Panc1 (cell line): Measurements from ENCODE around the gene ZFYVE28. TPM values are rescaled to one million over a fixed set of nuclear protein-coding genes. Genes with fewer than 3 reads are reported as not detected.

ENCODE experiments used
- ATAC-seq: fragments of 200-7000 bp; cut with Tn5 transposase; 2 replicates; pipeline ENCODE4 v1.9.1; 2020; ENCODE audit warnings: mild to moderate bottlenecking, moderate library complexity
- BruUV-seq: library from RNA; stranded (reverse); fragments of 400-500 nt; replicated peaks from 2 replicates; lab custom pipeline; 2021; lab: Mats Ljungman, UMichigan
- CTCF ChIA-PET: fragments of 300-600 bp; sonication (Branson Sonifier 250); formaldehyde crosslinking; loops from one replicate; lab custom pipeline; 2022; ENCODE audit warnings: antibody characterized with exemption; lab: Charles Lee
- POLR2A ChIA-PET: fragments of 300-600 bp; sonication (Branson Sonifier 250); formaldehyde crosslinking; loops from one replicate; lab custom pipeline; 2022; ENCODE audit warnings: antibody characterized with exemption; lab: Charles Lee
- DNase-seq: peaks from one replicate; pipeline ENCODE4 v3.0.0-alpha.2; 2010; ENCODE audit warnings: low read depth, low spot score
- H3K27ac ChIP-seq: 2 replicates; pipeline ENCODE4 v1.5.1; 2011; ENCODE audit warnings: mild to moderate bottlenecking, low read length, inconsistent platforms
- H3K27me3 ChIP-seq: fragments of 200-500 bp; sonication (Bioruptor generic); 2 replicates; pipeline ENCODE4 v1.6.0; 2014; ENCODE audit warnings: low read length, inconsistent platforms; ENCODE audit not compliant: control insufficient read depth, insufficient read depth
- H3K36me3 ChIP-seq: fragments of 200-500 bp; sonication (Bioruptor generic); 2 replicates; pipeline ENCODE4 v1.5.1; 2014; ENCODE audit warnings: inconsistent platforms, mild to moderate bottlenecking, low read length, moderate library complexity; ENCODE audit not compliant: control insufficient read depth, insufficient read depth
- H3K4me1 ChIP-seq: 2 replicates; pipeline ENCODE4 v1.5.1; 2011; ENCODE audit warnings: inconsistent platforms, mild to moderate bottlenecking, low read length, moderate library complexity; ENCODE audit not compliant: control insufficient read depth, insufficient read depth
- H3K4me3 ChIP-seq, 2 experiments: 2 replicates each; pipeline ENCODE4 v1.5.1; 2011 to 2012; ENCODE audit warnings: low read depth in 2 of 2, low read length in 2 of 2, mild to moderate bottlenecking in 2 of 2, inconsistent platforms in 1 of 2, moderate library complexity in 1 of 2
- H3K9me3 ChIP-seq: fragments of 200-500 bp; sonication (Bioruptor generic); 2 replicates; pipeline ENCODE4 v1.5.1; 2014; ENCODE audit warnings: low read depth, mild to moderate bottlenecking, inconsistent platforms, low read length, moderate library complexity; ENCODE audit not compliant: control insufficient read depth, insufficient read depth
- POLR2AphosphoS5 ChIP-seq: IDR thresholded peaks from 2 replicates; pipeline ENCODE4 v1.6.1; 2012; ENCODE audit warnings: mild to moderate bottlenecking, low read depth, low read length, moderate library complexity
- REST ChIP-seq, 2 experiments: IDR thresholded peaks; 2 replicates each; pipeline ENCODE4 v1.6.1; 2011 to 2012; ENCODE audit warnings: low read depth in 2 of 2, control low read depth in 1 of 2, low read length in 1 of 2, mild to moderate bottlenecking in 1 of 2, moderate library complexity in 1 of 2; ENCODE audit not compliant: insufficient read depth in 1 of 2
- SIN3A ChIP-seq: IDR thresholded peaks from 2 replicates; pipeline ENCODE4 v1.6.1; 2012; ENCODE audit warnings: low read depth, mild to moderate bottlenecking, low read length, moderate library complexity, borderline replicate concordance; ENCODE audit not compliant: insufficient read depth
- TCF7L2 ChIP-seq: IDR thresholded peaks from 2 replicates; pipeline ENCODE4 v1.6.1; 2011; ENCODE audit warnings: mild to moderate bottlenecking, low read depth, low read length, inconsistent platforms
- in situ Hi-C: cut with HindIII; loops from 2 replicates; pipeline ENCODE4 v1.10.0; 2016; ENCODE audit warnings: low sequenced_read_pairs, low pct_unique_long_range_greater_than_20kb
- intact Hi-C: fragments of 100-400 bp; cut with micrococcal nuclease; formaldehyde crosslinking; loops from one replicate; pipeline ENCODE4 v1.10.0; 2022; ENCODE audit not compliant: unreplicated experiment
- total RNA-seq: library from RNA; stranded (reverse); gene quantifications from one replicate; pipeline ENCODE4 v1.2.1, GENCODE V29; 2021; ENCODE audit not compliant: unreplicated experiment
- TF ChIP-seq, protein P1 (sequence below): fragments of 450-650 bp; IDR thresholded peaks from 2 replicates; pipeline ENCODE4 v1.5.1; 2017; ENCODE audit warnings: mild to moderate bottlenecking

Gene ZFYVE28
- total RNA-seq, 1 experiment from 2014 or later: 11.9 TPM

- peak; percentile 95 for ATAC-seq
Observed at GRCh38 chr4:2462218-2462991, 44.0 kb upstream of the ZFYVE28 start.

DNA sequence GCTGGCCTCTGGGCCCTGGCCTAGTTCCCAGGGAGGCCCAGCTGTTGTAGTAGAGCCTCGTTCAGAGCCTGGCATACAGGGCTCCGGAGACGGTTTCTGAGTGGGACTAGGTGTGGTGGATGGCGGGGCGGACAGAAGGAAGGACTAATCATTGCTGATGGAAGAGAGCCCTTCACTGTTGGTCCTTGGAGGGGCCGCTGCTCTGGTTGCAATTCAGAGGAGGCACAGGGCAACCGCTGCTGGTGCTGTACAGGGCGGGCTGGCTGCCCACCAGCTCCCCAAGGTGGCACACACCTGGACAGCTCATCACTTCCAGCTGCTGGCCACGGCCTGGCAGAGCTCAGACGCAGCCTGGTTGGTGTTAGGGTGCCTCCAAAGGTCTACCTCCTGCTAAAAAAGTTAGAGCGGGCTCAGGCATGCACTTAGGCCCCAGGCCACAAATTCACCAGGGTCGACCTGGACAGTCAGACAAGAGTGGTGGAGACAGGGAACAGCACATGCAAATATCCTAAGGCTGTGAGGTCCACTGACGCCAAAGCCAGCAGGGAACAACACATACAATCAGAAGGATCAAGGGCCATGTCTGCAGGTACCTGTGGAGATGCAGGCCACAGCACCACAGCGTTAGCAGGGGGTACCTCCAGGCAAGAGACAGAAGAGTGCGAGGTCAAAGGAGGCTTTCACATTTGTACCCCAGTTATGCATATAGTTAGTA, 43.0 kb upstream of the ZFYVE28 start:
- no peak overlapping the region for H3K4me3 ChIP-seq
- intact Hi-C loops: no loop called here
- no peaks in the 10 kb centered on the region for H3K27me3 ChIP-seq
- BruUV-seq: no TSS peak
- no peaks in the 10 kb centered on the region for H3K9me3 ChIP-seq
- DNase-seq (no peak), ATAC-seq (no peak)
- in situ Hi-C loops: no loop called here
- no peak overlapping the region for H3K27ac ChIP-seq
- TF ChIP-seq POLR2AphosphoS5 (no peak), SIN3A (no peak), REST (IDR thresholded peaks at IDR 0.05; ENCODE audit: insufficient read depth in 1 of 2, low read depth in 2 of 2, low read length in 1 of 2) (no peak), TCF7L2 (no peak)
- TF ChIP-seq, protein P1, sequence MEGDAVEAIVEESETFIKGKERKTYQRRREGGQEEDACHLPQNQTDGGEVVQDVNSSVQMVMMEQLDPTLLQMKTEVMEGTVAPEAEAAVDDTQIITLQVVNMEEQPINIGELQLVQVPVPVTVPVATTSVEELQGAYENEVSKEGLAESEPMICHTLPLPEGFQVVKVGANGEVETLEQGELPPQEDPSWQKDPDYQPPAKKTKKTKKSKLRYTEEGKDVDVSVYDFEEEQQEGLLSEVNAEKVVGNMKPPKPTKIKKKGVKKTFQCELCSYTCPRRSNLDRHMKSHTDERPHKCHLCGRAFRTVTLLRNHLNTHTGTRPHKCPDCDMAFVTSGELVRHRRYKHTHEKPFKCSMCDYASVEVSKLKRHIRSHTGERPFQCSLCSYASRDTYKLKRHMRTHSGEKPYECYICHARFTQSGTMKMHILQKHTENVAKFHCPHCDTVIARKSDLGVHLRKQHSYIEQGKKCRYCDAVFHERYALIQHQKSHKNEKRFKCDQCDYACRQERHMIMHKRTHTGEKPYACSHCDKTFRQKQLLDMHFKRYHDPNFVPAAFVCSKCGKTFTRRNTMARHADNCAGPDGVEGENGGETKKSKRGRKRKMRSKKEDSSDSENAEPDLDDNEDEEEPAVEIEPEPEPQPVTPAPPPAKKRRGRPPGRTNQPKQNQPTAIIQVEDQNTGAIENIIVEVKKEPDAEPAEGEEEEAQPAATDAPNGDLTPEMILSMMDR: no peak
- 0 out of 2 replicates have a peak, but pooled peaks cover 2% of the 10 kb centered on the region for H3K4me1 ChIP-seq
- H3K36me3 ChIP-seq: no peaks in the 10 kb centered on the region
- ChIA-PET POLR2A (no interaction called here), CTCF (interaction anchor here (0.6 to 1.0 kb wide), 3 partner anchors 19 to 273 kb away, joined by 3 read pairs; partner anchors contain the start of gene CFAP99)

More at GRCh38 chr4:2462218-2462991, 44.0 kb upstream of the ZFYVE28 start:
- Histone ChIP-seq H3K36me3 (no peaks in the 10 kb centered on the region), H3K27ac (no peak overlapping the region), H3K4me3 (peak overlapping the region; percentile 36 to 39), H3K4me1 (0 out of 2 replicates have a peak, but pooled peaks cover 2% of the 10 kb centered on the region), H3K27me3 (no peaks in the 10 kb centered on the region), H3K9me3 (no peaks in the 10 kb centered on the region)
- intact Hi-C loops: no loop called here
- CTCF ChIA-PET: interaction anchor here (0.6 to 1.0 kb wide), 3 partner anchors 20 to 272 kb away, joined by 3 read pairs; partner anchors contain the start of gene CFAP99
- DNase-seq: no peak
- BruUV-seq: no TSS peak
- POLR2A ChIA-PET: no interaction called here
- TF ChIP-seq SIN3A: peak; percentile 54; the same call in 1 of the 2 replicates
- no peak for TF ChIP-seq REST (IDR thresholded peaks at IDR 0.05; ENCODE audit: insufficient read depth in 1 of 2, low read depth in 2 of 2, low read length in 1 of 2)
- TF ChIP-seq, protein P1: peak; percentile 82
- in situ Hi-C loops: no loop called here
